ENCODE measurements around the gene RTN4RL2. TPM values are rescaled to one million over a fixed set of nuclear protein-coding genes. Genes with fewer than 3 reads are reported as not detected.
A peak's percentile ranks its signal among the peaks of the same experiment; 100 is the strongest.

The RTN4RL2 gene
- total and polyA plus RNA-seq, 9 of the 15 experiments (the other 6 are each of a cell fraction or from before 2014, with no cell fraction given) = 0.06 to 1.9 (median 0.34) TPM; not detected in 4

- no peak for TF ChIP-seq ZNF263 (CRISPR knock-in tag; IDR thresholded peaks at IDR 0.05; ENCODE audit: borderline replicate concordance)
- peak; percentile 9 for TF ChIP-seq RBBP5 (IDR thresholded peaks at IDR 0.05; ENCODE audit: borderline replicate concordance, insufficient read depth, low read length, poor library complexity, severe bottlenecking)
- TF ChIP-seq ZBTB43 (CRISPR knock-in tag; IDR thresholded peaks at IDR 0.05) = no peak
- TF ChIP-seq ZBTB5 (IDR thresholded peaks at IDR 0.05) = no peak
- no peak for TF ChIP-seq ZBTB1 (CRISPR knock-in tag; IDR thresholded peaks at IDR 0.05; ENCODE audit: borderline replicate concordance, low read depth)
- no peak for TF ChIP-seq GABPB1 (CRISPR knock-in tag; IDR thresholded peaks at IDR 0.05)
- no peak for TF ChIP-seq ZNF778 (CRISPR knock-in tag; IDR thresholded peaks at IDR 0.05)
- TF ChIP-seq PBX2 (CRISPR knock-in tag; IDR thresholded peaks at IDR 0.05; ENCODE audit: low read depth) = no peak
- no peak for TF ChIP-seq PBX2 (tag; conservative IDR thresholded peaks at IDR 0.05; ENCODE audit: low read depth)
- TF ChIP-seq OTX1 (CRISPR knock-in tag; IDR thresholded peaks at IDR 0.05) = peak; percentile 49; the same call in 1 of the 2 replicates
- TF ChIP-seq TARDBP (IDR thresholded peaks at IDR 0.05) = 0 out of 2 replicates have a peak, but pooled peaks have one; percentile 62
- 0 out of 2 replicates have a peak, but pooled peaks have one; percentile 59 for TF ChIP-seq SMARCE1 (IDR thresholded peaks at IDR 0.05)
- TF ChIP-seq ZNF23 (CRISPR knock-in tag; IDR thresholded peaks at IDR 0.05) = no peak
- no peak for TF ChIP-seq RFX5 (IDR thresholded peaks at IDR 0.05; ENCODE audit: low read depth, low read length)
- TF ChIP-seq CBX8 (IDR thresholded peaks at IDR 0.05; ENCODE audit: borderline replicate concordance, extremely low read depth, low read depth, low read length, poor library complexity, severe bottlenecking) = no peak
- TF ChIP-seq CC2D1A (IDR thresholded peaks at IDR 0.05) = peak; percentile 55
- peak; percentile 76; the same call in 1 of the 2 replicates for TF ChIP-seq SMARCA5 (IDR thresholded peaks at IDR 0.05)
- 0 out of 2 replicates have a peak, but pooled peaks have one; percentile 8 for TF ChIP-seq HINFP (tag; conservative IDR thresholded peaks at IDR 0.05; ENCODE audit: low read depth)
- TF ChIP-seq POLR2H (tag; IDR thresholded peaks at IDR 0.05; ENCODE audit: low read depth) = no peak
- no peak for TF ChIP-seq ZFP30 (CRISPR knock-in tag; IDR thresholded peaks at IDR 0.05; ENCODE audit: borderline replicate concordance)
- peak; percentile 27; the same call in 1 of the 2 replicates for TF ChIP-seq MTA1 (IDR thresholded peaks at IDR 0.05; ENCODE audit: borderline replicate concordance)
Measured at GRCh38 chr11:57458410-57459163, 1.7 kb upstream of the RTN4RL2 start (continued).
